B cell (primary cell): ENCODE results near the gene CADM1. TPM values are rescaled to one million over a fixed set of nuclear protein-coding genes. Genes with fewer than 3 reads are reported as not detected.

Experiments used
- ATAC-seq: fragments of 200-7000 bp; cut with Tn5 transposase; one replicate; pipeline ENCODE4 v1.10.0; 2021; ENCODE audit warnings: low read depth, mild to moderate bottlenecking, moderate number of reproducible peaks, moderate library complexity
- CTCF ChIA-PET: fragments of 350-600 bp; sonication (Branson Sonifier 250); formaldehyde crosslinking; loops from one replicate; lab custom pipeline; 2021; ENCODE audit warnings: antibody characterized with exemption, inconsistent platforms; lab: Charles Lee
- POLR2A ChIA-PET: fragments of 350-600 bp; sonication (Branson Sonifier 250); formaldehyde crosslinking; loops from one replicate; lab custom pipeline; 2021; ENCODE audit warnings: antibody characterized with exemption; lab: Charles Lee
- DNase-seq: peaks from one replicate; pipeline ENCODE4 v3.0.0; 2013
- H2AFZ ChIP-seq: 2 replicates; pipeline ENCODE4 v1.6.1; 2012; ENCODE audit warnings: mild to moderate bottlenecking, low read depth, low read length; ENCODE audit not compliant: insufficient read depth, poor library complexity, severe bottlenecking
- H3K27ac ChIP-seq, 2 donors: 1 replicate in 1 of 2; 2 replicates in 1 of 2; pipeline ENCODE4 v1.5.1; 2012 to 2013; ENCODE audit warnings: low read length in 2 of 2, mild to moderate bottlenecking in 2 of 2, moderate library complexity in 1 of 2
- H3K27me3 ChIP-seq, 4 experiments: fragments of 200-600 bp in 1 of 4; sonication (generic) in 1 of 4; replicated peaks in 1 of 4; 1 replicate in 2 of 4; 2 replicates in 2 of 4; pipeline versions ENCODE4 v1.6.1 to v1.7.0; 2013 to 2016; ENCODE audit warnings: low read length in 3 of 4, mild to moderate bottlenecking in 2 of 4, mixed read lengths in 1 of 4, moderate library complexity in 1 of 4; ENCODE audit not compliant: insufficient read depth in 4 of 4, control insufficient read depth in 3 of 4; ENCODE audit errors: control extremely low read depth in 1 of 4
- H3K36me3 ChIP-seq, 2 experiments: replicated peaks in 1 of 2; 1 replicate in 1 of 2; 2 replicates in 1 of 2; pipeline versions ENCODE4 v1.6.1 to v1.7.1; 2013; ENCODE audit warnings: low read length in 1 of 2; ENCODE audit not compliant: insufficient read depth in 2 of 2, control insufficient read depth in 1 of 2; ENCODE audit errors: control extremely low read depth in 1 of 2, extremely low read depth in 1 of 2
- H3K4me1 ChIP-seq, 2 donors: fragments of 200-600 bp in 1 of 2; sonication (generic) in 1 of 2; 1 replicate in 1 of 2; 2 replicates in 1 of 2; pipeline versions ENCODE4 v1.5.1 to v1.6.1; 2013 to 2017; ENCODE audit warnings: low read length in 2 of 2; ENCODE audit not compliant: control insufficient read depth in 2 of 2, insufficient read depth in 2 of 2
- H3K4me2 ChIP-seq: replicated peaks from 2 replicates; pipeline ENCODE3; 2012; ENCODE audit warnings: mild to moderate bottlenecking, low read depth, low read length; ENCODE audit not compliant: poor library complexity, severe bottlenecking
- H3K4me3 ChIP-seq, 5 experiments: fragments of 200-600 bp in 1 of 5; sonication (generic) in 1 of 5; 1 replicate in 3 of 5; 2 replicates in 2 of 5; pipeline versions ENCODE4 v1.5.1 to v1.7.0; 2011 to 2016; ENCODE audit warnings: low read length in 4 of 5, mild to moderate bottlenecking in 4 of 5, low read depth in 2 of 5, control low read depth in 1 of 5, moderate library complexity in 1 of 5; ENCODE audit not compliant: insufficient read depth in 1 of 5; ENCODE audit errors: control extremely low read depth in 1 of 5, extremely low read depth in 1 of 5
- H3K79me2 ChIP-seq: fragments of 200-600 bp; sonication (generic); one replicate; pipeline ENCODE4 v1.6.0; 2016; ENCODE audit warnings: low read length; ENCODE audit not compliant: control insufficient read depth, insufficient read depth
- H3K9ac ChIP-seq: fragments of 200-600 bp; sonication (generic); 2 replicates; pipeline ENCODE4 v1.6.1; 2017; ENCODE audit warnings: mild to moderate bottlenecking, low read length, moderate library complexity
- H3K9me3 ChIP-seq, 3 donors: one replicate each; pipeline versions ENCODE4 v1.6.1 to v1.7.1; 2013; ENCODE audit warnings: low read length in 2 of 3; ENCODE audit not compliant: control insufficient read depth in 2 of 3, insufficient read depth in 1 of 3; ENCODE audit errors: control extremely low read depth in 1 of 3
- H4K20me1 ChIP-seq: 2 replicates; pipeline ENCODE4 v1.6.0; 2012; ENCODE audit warnings: mild to moderate bottlenecking, low read length; ENCODE audit not compliant: insufficient read depth, control insufficient read depth, poor library complexity, severe bottlenecking
- H3K27ac Mint-ChIP-seq: one replicate; pipeline ENCODE4 v1.8.0; 2021; ENCODE audit warnings: mixed read lengths
- H3K27me3 Mint-ChIP-seq: one replicate; pipeline ENCODE4 v1.8.0; 2021; ENCODE audit warnings: mixed read lengths
- H3K4me1 Mint-ChIP-seq: one replicate; pipeline ENCODE4 v1.8.0; 2021; ENCODE audit warnings: mixed read lengths
- H3K4me3 Mint-ChIP-seq: one replicate; pipeline ENCODE4 v1.8.0; 2021; ENCODE audit warnings: mixed read lengths
- H3K9me3 Mint-ChIP-seq: one replicate; pipeline ENCODE4 v1.8.0; 2022; ENCODE audit warnings: mixed read lengths; ENCODE audit not compliant: insufficient read depth
- CTCF ChIP-seq: fragments of 200-600 bp; IDR thresholded peaks from one replicate; pipeline ENCODE4 v1.8.0; 2022; ENCODE audit warnings: antibody characterized with exemption, mild to moderate bottlenecking
- EZH2 ChIP-seq: IDR thresholded peaks from 2 replicates; pipeline ENCODE4 v1.6.1; 2012; ENCODE audit warnings: borderline replicate concordance, low read depth, mild to moderate bottlenecking, moderate library complexity, low read length; ENCODE audit not compliant: insufficient read depth, poor library complexity, severe bottlenecking
- WGBS: methylation state at CpG from one replicate; pipeline ENCODE4 v1.1.5; 2013; ENCODE audit warnings: missing lambda C conversion rate; ENCODE audit not compliant: insufficient coverage; 5-methylcytosine and 5-hydroxymethylcytosine counted together
- intact Hi-C: fragments of 100-400 bp; cut with micrococcal nuclease; formaldehyde crosslinking; loops from one replicate; pipeline ENCODE4 v1.10.0; 2022
- polyA plus RNA-seq: library from polyadenylated mRNA; depleted of rRNA; stranded (reverse); fragments of >200 nt; gene quantifications from 2 replicates; pipeline ENCODE4 v1.2.3, GENCODE V29; 2012
- total RNA-seq, 2 donors: library from RNA; stranded (reverse); fragments of 120-200 nt in 1 of 2; gene quantifications; 1 replicate in 1 of 2; 2 replicates in 1 of 2; pipeline versions ENCODE4 v1.2.3 to v1.2.4, GENCODE V29; 2013 to 2022

Gene CADM1
- total and polyA plus RNA-seq, 2 donors (not counting 1 experiment from before 2014, with no cell fraction given) = 0.43 to 0.49 TPM

- H3K27ac Mint-ChIP-seq = no peak overlapping the region
- CTCF ChIA-PET = interaction anchor here (1.5 kb wide), 1 partner anchor 9 kb away, joined by 3 read pairs; no protein-coding TSS in a partner anchor
- no peak for DNase-seq
Observed at GRCh38 chr11:115389790-115390189, 114.4 kb downstream of the CADM1 start.

GRCh38 chr11:115385226-115385625, 119.0 kb downstream of the CADM1 start:
- H3K36me3 ChIP-seq = no peaks in the 10 kb centered on the region
- no peaks in the 10 kb centered on the region for H3K4me1 ChIP-seq
- no peak overlapping the region for H3K4me3 Mint-ChIP-seq
- H3K27me3 ChIP-seq = no peaks in the 10 kb centered on the region
- no peaks in the 10 kb centered on the region for H3K79me2 ChIP-seq
- CTCF ChIA-PET = no interaction called here
- ATAC-seq (no peak), DNase-seq (no peak)
- no peak overlapping the region for H3K4me2 ChIP-seq
- no peaks in the 10 kb centered on the region for H4K20me1 ChIP-seq
- intact Hi-C loops = no loop called here
- no peaks in the 10 kb centered on the region for H3K9me3 Mint-ChIP-seq
- no peaks in the 10 kb centered on the region for H3K4me1 Mint-ChIP-seq
- no peak overlapping the region for H3K9ac ChIP-seq
- peaks cover 12% of the 10 kb centered on the region for H3K27me3 Mint-ChIP-seq
- no peaks in the 10 kb centered on the region for H3K9me3 ChIP-seq
- no peak overlapping the region for H3K27ac ChIP-seq
- H3K4me3 ChIP-seq = no peak overlapping the region
- TF ChIP-seq CTCF = no peak
- no peak for TF ChIP-seq EZH2
- H3K27ac Mint-ChIP-seq = no peak overlapping the region
- H2AFZ ChIP-seq = no peak overlapping the region
- POLR2A ChIA-PET = no interaction called here

More at GRCh38 chr11:115389790-115390189, 114.4 kb downstream of the CADM1 start:
- no peak for ATAC-seq
- no peaks in the 10 kb centered on the region for H3K27me3 ChIP-seq
- H3K9me3 ChIP-seq = no peaks in the 10 kb centered on the region
- no peaks in the 10 kb centered on the region for H3K9me3 Mint-ChIP-seq
- no peak overlapping the region for H3K4me3 ChIP-seq
- no peaks in the 10 kb centered on the region for H3K4me1 ChIP-seq
- intact Hi-C loops = no loop called here
- no peak overlapping the region for H3K4me3 Mint-ChIP-seq
- H4K20me1 ChIP-seq = no peaks in the 10 kb centered on the region
- no peak overlapping the region for H3K27ac ChIP-seq
- no peak overlapping the region for H3K4me2 ChIP-seq
- POLR2A ChIA-PET = no interaction called here
- H3K27me3 Mint-ChIP-seq = peaks cover 18% of the 10 kb centered on the region
- TF ChIP-seq CTCF (no peak), EZH2 (no peak)
- no CpG with 5 or more reads among the region's 3 CpGs for WGBS
- no peak overlapping the region for H3K9ac ChIP-seq
- no peaks in the 10 kb centered on the region for H3K4me1 Mint-ChIP-seq
- no peaks in the 10 kb centered on the region for H3K36me3 ChIP-seq
- no peak overlapping the region for H2AFZ ChIP-seq
- no peaks in the 10 kb centered on the region for H3K79me2 ChIP-seq
